Activated CD8-positive, alpha-beta memory T cell treated with anti-CD3 and anti-CD28 coated beads, Interleukin-2, amount 50 U/mL, for 4 hours (primary cell): ENCODE results near the gene TMEM200A.

Source experiments
- DNase-seq: peaks from one replicate; pipeline ENCODE4 v3.0.0-alpha.2; 2020

Gene TMEM200A

DNA sequence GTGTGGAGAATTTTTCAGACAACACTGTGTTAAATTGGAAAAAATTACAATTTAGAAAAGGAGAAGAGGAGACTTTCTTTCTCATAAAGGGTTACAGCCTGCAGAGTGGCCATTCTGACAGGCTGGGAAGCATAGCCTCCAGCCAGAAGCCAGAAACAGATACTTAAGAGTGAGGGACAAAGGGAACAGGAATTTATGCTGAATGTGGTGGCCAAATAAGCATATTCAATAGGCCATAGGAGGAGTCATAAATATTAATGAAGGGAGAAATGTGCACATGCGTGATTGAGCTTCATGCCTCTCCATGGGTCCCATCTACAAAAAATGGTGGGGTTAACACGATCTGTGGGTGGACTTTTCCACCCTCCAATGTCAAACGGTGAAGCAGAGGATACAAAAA is 13.4 kb downstream of the TMEM200A start:
- DNase-seq = no peak

- DNase-seq = no peak
Measured at GRCh38 chr6:130381012-130381411, 15.2 kb downstream of the TMEM200A start.

DNA sequence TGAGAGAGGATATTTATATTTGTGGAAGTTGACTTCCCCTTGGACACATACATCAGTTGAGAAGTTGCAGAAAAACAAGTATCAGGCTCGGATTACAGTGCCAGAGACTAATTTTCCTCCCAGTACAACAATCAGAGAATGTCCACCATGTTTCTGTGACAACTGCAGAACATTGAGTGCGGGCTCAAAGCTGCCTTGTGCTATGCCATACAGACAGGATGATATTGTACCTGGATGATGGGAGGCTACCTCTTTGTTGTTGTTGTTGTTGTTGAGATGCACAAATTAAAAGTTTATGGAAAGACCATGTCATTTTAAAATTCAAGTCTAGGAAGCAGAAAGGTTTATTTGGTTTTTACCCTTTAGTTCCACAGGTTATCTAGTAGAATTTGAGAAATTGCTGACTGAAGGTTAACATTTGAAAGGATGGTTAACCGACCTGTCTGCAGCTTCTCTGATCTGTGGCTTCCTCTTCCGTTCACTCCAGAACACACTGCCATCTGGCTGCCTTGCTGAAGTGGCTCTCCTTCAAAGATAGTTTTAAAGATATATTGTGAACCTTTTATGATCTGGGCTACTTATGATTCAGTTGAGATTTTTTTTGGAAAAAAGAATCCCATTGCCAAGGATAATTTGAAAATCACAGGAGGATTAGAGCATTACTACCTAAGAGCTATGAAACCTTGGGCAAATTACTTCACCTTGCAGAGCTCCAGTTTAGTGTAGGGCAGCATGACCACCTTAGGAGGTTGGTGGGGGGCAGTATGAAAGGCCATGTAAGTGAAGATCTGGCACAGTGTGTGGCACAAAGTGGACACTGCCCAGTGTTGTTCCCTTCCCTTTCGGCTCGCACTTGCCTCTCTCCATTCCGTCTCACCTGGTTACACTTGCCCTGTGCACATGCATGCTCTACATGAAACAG is 15.9 kb downstream of the TMEM200A start:
- peak; percentile 21 for DNase-seq

GRCh38 chr6:130382872-130383490 is 17.2 kb downstream of the TMEM200A start:
- DNase-seq = no peak

GRCh38 chr6:130385064-130385695 is 19.4 kb downstream of the TMEM200A start:
- no peak for DNase-seq

- DNase-seq = no peak
Measured at GRCh38 chr6:130389142-130389541, 23.3 kb downstream of the TMEM200A start.

DNA sequence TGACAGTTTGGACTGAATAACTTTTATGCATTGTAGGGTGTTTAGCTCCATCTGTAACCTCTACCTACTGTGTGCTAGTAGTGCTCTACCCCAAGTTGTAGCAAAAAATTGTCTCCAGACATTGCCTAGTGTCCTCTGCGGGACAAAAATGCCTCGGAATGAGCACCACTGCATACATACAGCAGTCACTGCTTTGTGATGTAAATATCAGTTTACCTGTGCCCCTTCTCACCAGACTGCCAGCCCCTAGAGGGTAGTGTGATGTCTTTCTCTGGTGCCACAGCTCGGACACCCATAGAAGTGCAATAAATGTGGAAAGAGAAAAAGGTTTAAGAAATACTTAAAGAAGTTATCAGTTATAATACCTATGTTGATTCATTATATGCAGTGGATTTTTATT is 25.1 kb downstream of the TMEM200A start:
- no peak for DNase-seq

DNA sequence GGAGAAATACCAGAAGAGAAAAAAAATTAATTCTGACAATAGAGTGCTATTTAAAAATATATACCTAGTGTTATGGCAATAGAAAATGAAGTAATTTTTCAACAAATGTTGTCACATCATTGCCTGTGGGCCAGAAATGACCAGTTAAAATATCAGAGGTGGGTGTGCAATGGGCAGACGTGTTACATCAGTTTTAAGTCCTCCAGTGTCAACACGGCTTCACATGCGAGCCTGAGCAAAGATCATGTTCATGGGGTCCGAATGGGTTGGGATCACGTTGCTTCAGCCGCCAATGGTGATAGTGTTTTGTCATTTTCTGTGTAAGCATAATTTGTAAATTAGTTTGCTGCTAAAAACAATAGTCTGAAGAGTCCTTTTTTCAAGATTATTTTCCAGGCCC is 27.5 kb downstream of the TMEM200A start:
- DNase-seq = no peak

- no peak for DNase-seq
Measured at GRCh38 chr6:130394246-130394645, 28.4 kb downstream of the TMEM200A start.

DNA sequence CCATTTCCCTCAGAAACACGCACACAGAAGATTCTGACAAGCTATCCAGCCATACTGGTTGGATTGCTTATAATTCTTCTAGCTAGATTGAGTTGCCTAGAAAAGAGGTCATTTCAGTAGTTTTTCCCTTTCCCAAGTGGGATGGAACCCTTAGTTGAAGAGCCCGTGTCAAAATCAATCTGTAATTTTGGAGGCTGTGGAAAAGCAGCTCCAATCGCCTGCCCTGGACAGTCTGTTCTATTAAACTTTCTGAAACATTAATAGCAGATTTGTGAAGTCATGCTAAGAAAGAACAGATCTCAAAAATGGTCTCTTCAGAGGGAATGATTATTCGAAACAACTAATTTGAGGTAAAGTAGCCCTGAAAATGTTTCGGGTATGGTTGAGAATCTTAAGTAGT is 29.3 kb downstream of the TMEM200A start:
- DNase-seq = no peak

DNA sequence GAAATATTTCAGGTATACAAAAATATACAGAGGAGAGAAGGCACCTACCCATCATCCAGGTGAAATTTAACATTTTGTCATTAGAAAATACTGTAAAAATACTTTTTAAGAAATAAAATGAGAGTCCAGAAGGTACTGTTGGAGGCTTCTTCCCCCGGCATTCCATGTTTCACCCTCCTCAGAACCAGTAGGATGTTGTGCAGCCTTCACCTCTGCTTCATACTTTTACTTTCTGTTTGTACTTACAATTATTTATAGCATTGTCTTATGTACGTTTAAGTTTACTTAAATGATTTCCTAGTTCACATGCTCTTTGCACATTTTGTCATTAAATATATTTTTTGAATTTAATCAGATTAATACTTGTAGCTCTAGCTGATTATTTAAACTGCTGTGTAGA is 30.9 kb downstream of the TMEM200A start:
- no peak for DNase-seq

DNA sequence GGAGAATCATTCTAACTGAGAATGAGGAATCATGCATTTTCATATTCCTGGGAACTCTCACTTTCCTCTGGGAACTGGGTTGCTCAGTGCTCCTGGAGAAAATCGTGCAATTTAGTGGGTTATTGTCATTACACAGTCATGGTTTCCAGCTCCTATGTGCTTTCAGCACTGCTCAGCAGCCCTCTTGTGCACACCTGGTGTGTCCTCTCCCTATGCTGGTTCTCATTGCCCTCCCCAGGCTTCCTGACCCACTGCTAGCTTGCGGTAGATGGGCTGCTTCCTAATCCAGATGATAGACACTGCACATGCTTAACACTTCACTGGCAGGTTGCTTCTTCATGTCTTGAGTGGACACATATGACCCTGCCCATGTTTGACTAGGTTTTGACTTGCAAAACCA is 39.7 kb downstream of the TMEM200A start:
- no peak for DNase-seq

DNA sequence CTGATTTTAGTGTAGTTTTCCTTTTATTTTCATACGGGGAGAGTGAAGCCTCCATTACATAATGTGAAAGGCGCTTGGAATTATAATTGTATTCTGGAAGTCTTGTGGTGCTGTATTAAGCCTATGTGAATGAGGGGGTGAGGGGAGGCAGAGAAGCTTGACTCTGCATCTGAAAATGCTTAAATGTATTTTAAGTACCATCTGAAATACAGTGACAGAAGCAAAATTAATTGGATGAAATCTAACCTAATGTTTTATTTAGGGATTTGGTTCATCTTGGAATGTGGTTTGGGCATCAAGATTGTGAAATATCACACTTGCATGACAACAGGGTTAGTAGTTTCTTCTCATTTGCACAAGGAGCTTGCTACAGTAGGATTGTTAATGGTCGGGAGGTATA is 41.2 kb downstream of the TMEM200A start:
- DNase-seq = no peak

DNA sequence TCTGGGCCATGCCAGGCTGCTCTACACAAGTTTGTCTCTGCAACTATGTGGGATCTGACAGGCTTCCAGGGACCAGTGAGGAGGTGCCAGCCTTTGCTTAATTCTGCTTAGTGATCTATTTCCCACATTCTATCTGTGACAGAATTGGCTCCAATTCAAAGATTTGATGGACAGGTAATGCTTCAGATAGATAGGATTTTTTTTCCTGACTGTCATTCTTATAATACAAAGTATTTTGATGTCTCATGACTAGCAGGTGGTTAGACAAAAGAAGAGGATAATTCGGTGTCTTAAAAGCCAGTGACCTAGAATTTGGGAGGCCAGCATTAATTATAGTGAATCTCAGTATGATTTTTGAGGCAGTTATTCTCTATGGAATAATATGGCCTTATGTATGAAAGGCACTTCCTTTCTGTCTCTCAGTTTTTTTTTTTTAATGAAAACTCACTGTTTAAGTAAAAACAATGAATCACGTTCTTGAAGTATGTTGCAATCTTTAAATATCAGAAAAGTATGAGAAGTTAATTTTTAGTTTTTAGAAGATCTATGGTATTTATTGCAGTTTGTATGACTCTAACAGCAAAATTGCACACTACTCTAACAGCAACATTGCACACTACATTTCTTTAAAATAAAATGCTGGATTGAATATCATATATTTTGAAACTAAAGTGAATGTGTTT is 43.7 kb downstream of the TMEM200A start:
- no peak for DNase-seq

DNA sequence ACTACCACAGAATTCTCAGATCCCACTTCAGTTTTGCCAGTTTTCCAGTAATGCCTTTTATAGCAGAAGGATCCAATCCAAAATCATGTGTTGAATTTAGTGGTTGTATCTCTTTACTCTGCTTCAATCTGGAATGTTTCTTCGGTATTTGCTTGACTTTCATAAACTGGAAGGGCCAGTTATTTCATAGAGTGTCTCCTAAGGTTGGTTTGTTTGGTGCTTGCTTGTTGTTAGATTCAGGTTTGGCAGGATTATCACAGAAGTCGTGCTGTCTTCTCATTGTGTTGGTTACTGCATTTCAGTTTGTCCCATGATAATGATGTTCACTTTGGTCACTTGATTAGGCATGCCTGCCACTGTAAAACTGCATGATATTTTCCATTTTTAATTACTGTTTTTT is 45.7 kb downstream of the TMEM200A start:
- DNase-seq = no peak

DNA sequence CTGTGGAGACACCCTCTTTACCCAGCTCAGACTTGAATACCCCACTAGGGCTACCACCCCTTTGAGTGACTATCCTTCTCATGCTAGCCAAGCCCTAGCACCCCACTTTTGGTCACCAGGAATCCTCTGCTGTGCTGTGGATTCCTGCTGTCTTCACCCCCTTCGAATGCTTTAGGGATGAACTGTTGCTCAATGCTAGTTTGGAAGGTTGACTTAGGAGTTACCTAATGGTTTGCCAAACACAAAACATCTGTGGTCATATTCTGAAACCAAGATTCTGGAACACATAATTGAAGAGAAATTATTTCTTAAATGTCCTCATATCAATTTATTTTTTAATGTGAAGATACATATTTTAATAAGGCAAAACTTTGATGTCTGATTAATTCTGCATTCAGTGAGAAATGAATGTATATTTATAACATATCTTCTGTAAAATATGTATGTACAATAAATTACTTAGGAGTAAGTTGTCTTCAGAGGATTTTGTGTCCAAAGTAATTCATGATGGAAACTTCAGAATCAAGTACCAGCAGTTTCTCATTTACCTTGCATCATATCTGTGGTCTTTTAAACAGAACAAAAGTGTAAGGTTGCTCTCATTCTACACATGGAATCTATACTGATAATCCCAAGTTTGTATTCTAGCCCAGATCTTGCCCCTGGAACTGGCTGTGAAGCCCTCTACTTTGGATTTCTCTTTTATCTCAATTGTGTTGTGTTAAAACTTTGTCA is 46.9 kb downstream of the TMEM200A start:
- DNase-seq = no peak

- DNase-seq = no peak
Measured at GRCh38 chr6:130417951-130418350, 52.1 kb downstream of the TMEM200A start.

GRCh38 chr6:130420911-130421310 is 55.1 kb downstream of the TMEM200A start:
- no peak for DNase-seq

DNA sequence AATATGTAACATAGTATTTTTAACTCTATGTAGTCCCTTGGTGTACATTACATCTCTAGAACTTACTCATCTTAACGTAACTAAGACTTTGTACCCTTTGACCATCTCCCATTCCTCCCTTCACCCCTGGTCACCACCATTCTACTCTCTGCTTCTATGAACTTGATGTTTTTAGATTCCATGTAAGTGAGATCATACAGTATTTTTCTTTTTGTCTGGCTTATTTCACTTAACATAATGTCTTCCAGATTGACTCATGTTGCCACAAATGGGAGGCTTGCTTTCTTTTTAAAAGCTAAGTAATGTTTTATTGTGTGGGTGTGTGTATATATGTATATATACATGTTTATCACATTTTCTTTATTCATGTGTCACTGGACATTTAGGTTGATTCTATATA is 55.8 kb downstream of the TMEM200A start:
- DNase-seq = no peak

- DNase-seq = no peak
Measured at GRCh38 chr6:130423044-130423443, 57.2 kb downstream of the TMEM200A start.

DNA sequence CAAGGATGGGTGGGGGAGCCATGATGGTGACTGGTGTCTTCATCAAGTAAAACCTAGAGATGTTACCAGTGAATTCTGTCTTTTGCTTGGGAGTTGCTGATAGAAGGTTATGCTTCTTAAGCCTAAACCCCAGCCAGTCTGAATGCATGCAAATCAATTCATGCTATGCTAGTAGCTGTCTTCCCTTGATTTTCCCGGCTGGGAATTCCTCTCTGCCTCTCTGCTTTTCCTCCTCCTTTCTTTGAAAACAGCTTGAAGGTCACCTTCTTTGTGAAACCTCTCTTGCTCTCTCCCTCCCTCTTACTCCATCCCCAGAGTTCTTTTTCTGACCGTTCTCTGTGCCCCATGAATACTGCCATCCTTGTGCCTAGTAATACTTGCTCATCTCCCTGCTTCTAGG is 58.9 kb downstream of the TMEM200A start:
- DNase-seq = no peak

GRCh38 chr6:130425537-130425936 is 59.7 kb downstream of the TMEM200A start:
- no peak for DNase-seq
